Myocyte (in vitro differentiated cells): ENCODE data around the gene VAMP1. TPM values are rescaled to one million over a fixed set of nuclear protein-coding genes. Genes with fewer than 3 reads are reported as not detected.
A peak's percentile ranks its signal among the peaks of the same experiment; 100 is the strongest.

Source experiments
- DNase-seq: peaks from one replicate; pipeline ENCODE4 v3.0.0-alpha.2; 2012; ENCODE audit warnings: low read depth
- total RNA-seq: library from RNA; depleted of rRNA; stranded (reverse); fragments of >200 nt; gene quantifications from 2 replicates; pipeline ENCODE4 v1.2.3, GENCODE V29; 2014

The VAMP1 gene
- total RNA-seq, 1 donor from 2014 or later: 19.2 TPM

DNA sequence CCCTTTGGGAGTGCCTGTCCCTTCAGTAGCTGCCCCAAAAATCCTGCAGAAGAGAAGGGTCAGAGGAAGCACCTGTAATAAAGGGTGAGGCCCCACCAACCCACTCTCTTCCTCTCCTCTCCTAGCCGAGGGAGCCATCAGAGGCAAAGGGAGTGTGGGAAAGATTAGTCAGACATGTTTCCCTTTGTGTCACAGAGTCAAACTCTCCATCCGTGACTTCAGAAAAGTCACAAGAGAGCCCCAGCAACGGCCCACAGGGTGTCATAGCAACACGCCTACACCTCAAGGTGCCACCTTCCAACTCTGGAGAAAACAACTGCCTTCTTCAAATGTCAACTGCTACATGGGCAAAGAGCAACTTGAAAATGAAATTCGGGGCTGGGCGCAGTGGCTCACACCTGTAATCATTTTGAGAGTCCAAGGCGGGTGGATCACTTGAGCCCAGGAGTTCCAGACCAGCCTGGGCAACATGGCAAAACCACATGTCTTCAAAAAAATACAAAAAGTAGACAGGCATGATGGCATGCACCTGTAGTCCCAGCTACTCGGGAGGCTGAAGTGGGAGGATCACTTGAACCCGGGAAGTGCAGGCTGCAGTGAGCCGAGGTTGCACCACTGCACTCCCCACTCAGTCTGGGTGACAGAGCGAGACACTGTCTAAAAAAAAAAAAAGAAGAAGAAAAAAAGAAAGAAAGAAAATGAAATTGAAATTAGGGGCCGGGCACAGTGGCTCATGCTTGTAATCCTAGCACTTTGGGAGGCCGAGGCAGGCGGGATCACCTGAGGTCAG is 43.4 kb downstream of the VAMP1 start:
- no peak for DNase-seq

DNA sequence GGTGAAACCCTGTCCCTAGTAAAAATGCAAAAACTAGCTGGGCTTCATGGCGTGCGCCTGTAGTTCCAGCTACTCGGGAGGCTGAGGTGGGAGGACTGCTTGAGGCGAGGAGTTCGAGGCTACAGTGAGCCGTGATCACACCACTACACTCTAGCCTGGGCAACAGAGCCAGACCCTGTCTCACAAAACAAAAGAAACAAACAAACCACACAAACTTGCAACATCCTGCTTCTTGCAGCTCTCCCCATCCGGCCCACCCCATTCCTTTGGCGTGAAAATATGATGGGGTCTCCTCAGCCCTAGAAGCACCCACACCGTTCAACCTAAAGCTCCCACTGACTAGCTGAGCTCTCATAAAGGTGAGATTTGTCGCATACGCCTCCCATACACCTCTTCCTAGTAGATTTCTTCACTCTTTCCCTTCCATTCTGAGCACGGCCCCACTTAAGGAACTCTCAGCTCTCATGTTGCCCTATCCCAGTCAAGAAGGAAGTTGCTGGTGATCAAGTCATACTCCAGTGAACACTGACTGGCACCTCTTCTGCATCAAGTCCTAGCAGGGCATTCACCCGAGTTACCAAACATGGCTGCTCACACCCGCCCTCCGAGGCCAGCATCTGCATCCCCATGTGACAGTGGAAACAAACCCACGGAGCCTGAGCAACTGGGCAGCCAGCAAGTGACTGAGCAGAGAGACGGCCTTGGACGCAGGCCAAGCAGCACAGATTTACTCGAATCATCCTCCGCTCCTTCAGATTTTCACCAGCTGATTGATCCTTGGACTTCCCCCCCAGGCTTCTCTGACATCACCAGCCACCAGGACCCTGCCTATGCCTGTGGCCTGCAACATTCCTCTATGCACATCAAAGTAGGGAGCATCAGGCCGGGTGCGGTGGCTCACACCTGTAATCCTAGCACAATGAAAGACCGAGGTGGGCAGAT is 44.6 kb downstream of the VAMP1 start:
- peak; percentile 57 for DNase-seq

DNA sequence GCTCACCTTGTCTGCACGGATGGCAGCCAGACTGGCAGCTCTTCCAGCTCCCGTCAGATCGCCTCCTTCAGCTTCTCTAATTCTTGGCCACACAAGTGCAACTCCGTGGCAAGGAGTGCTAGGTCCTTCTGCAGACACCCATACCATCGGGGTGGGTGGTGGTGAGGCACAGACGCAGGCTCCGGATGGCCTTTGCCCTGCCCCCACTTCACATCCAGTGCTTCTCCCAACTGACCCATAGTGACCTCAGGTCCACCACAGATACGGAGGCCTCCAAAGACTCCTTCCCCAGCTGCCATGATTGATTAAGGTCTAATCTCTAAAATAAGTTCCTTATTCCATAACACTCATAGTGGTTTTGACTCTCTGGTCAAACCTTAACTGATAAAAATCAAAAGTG is 45.6 kb downstream of the VAMP1 start:
- DNase-seq: no peak

DNA sequence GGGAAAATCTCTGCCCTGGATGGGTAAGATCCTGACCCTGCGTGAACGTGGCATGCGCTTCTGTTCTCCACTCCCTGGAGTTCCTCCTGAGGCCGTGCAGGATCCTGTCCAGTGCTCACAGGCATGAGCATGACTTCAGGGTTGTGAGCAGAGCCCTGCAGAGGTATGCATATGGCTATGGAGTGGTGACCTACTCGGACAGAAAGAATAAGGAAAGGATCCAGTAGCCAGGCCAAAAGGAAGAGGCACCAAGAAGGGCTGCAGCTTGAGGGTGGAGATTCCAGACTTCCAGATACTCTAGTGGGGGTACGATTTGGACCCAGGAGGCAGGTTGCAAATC is 46.5 kb downstream of the VAMP1 start:
- no peak for DNase-seq

DNA sequence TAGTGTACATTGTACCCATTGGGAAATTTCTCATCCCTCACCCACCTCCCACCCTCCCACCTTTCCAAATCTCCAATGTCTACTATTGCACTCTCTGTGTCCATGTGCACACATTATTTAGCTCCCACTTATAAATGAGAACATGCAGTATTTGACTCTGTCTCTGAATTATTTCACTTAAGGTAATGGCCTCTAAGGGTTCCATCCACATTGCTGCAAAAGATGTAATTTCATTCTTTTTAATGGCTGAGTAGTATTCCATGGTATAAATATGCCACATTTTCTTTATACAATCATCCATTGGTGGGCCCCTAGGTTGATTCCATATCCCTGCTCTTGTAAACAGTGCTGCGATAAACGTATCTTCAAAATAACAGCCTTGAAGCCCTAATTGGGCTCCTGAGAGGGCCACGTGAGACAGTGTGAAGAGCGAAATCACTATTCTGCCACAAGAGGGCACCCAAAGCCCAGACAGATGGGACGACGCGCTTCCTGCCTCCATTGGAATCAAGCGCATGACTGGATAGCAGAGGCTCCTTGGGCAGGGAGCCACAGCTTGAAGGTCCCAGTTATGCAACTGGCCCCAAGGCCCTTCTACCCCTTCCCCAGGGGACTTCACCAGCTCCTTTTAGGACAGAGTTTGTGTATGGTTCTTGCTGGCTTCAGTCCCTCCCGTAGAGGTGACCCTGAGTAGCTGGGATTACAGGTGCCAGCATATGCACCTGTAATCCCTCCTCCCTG is 47.0 kb downstream of the VAMP1 start:
- DNase-seq: peak; percentile 95

DNA sequence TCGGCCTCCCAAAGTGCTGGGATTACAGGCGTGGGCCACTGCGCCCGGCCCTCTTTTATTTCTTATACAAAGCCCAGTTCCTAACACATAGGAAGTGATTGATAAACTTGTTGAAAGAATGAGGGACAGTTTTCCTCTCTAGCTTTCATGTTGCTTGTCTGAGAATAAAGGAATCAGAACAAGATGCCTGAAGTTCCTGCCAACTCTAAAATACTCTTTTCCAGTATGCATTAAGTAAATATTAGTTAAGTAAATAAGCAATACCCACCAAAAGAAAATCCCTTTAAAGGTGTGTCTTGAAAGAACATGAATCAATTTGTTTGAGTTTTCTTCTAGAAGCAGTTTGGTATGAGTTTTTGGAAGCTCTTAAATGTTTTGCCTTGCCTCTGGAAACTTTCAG is 50.1 kb downstream of the VAMP1 start:
- no peak for DNase-seq

DNA sequence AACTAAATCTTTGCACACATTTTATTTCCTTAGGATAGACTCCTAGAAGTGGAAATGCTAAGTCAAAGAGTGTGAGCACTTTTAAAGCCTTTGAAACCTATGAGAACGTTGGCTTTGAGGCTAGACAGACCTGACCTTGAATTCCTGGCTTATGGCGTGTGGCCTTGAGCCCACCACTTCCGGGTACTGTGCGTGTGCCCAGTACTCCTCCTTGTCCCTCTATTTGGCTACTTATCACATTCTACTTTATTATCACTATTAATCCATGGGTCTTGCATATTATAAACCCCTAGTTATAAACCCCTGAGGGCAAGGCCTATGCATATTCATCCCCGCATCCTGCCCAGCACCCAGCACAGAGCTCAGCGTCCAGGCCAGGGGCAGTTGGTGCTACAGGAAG is 51.7 kb downstream of the VAMP1 start:
- no peak for DNase-seq

DNA sequence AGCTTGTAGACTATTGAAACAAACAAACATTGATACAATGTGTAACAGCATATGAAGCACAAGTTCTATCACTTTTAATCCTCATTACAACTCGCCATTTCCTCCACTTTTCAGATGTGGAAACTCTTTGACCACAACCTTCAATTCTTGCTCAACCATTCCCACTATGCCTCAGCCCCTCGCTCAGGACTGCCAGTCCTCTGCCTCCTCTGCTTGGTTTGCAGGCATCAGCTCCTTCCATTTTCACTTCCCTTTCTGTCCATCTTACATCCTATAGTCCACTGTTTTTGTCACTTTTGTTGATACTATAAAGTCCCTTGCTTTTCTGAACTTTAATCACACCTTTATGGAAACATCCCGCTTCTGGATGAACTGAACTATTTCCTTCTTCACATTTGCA is 53.9 kb downstream of the VAMP1 start:
- DNase-seq: no peak

Other genes with a start within 250 kb of the VAMP1 start
- gene PLEKHG6, start 160.0 kb downstream of the VAMP1 start, total RNA-seq: not detected in 2 replicates
- 147 and 150 TPM in 2 replicates for gene TNFRSF1A, start 128.6 kb downstream of the VAMP1 start, total RNA-seq
- gene SCNN1A, start 95.1 kb downstream of the VAMP1 start, total RNA-seq: 0.13 and 1.0 TPM in 2 replicates
- 135 and 146 TPM in 2 replicates for gene LTBR, start 86.5 kb downstream of the VAMP1 start, total RNA-seq
- gene CD27, start 25.7 kb downstream of the VAMP1 start, total RNA-seq: not detected in 2 replicates
- 10.9 and 14.0 TPM in 2 replicates for gene TAPBPL, start 18.6 kb downstream of the VAMP1 start, total RNA-seq
- gene MRPL51, start 22.6 kb upstream of the VAMP1 start, total RNA-seq: 66.5 and 92.2 TPM in 2 replicates
- gene NCAPD2, start 23.4 kb upstream of the VAMP1 start, total RNA-seq: 15.5 and 40.4 TPM in 2 replicates
- gene GAPDH, start 63.8 kb upstream of the VAMP1 start, total RNA-seq: 5,449 and 7,261 TPM in 2 replicates
- gene IFFO1, start 85.4 kb upstream of the VAMP1 start, total RNA-seq: 221 and 252 TPM in 2 replicates
- 53.3 and 81.3 TPM in 2 replicates for gene NOP2, start 97.6 kb upstream of the VAMP1 start, total RNA-seq
- 368 and 425 TPM in 2 replicates for gene CHD4, start 136.7 kb upstream of the VAMP1 start, total RNA-seq
- not detected in 2 replicates for gene LPAR5, start 165.3 kb upstream of the VAMP1 start, total RNA-seq
- gene ACRBP, start 176.8 kb upstream of the VAMP1 start, total RNA-seq: 0.16 TPM in 2 replicates
- 41.0 and 53.8 TPM in 2 replicates for gene ING4, start 192.4 kb upstream of the VAMP1 start, total RNA-seq
- 16.9 and 22.3 TPM in 2 replicates for gene ZNF384, start 218.7 kb upstream of the VAMP1 start, total RNA-seq
- not detected in 2 replicates for gene PIANP, start 230.1 kb upstream of the VAMP1 start, total RNA-seq